ENCODE results near the gene DOCK3. TPM values are rescaled to one million over a fixed set of nuclear protein-coding genes. Genes with fewer than 3 reads are reported as not detected.
"Not testable (repeated sequence)": the region's sequence is repeated elsewhere in the genome, so short reads cannot be mapped to it uniquely, and the experiment has no call there.

The DOCK3 gene
- total RNA-seq, 1 donor from 2014 or later, result 0.72 TPM

DNA sequence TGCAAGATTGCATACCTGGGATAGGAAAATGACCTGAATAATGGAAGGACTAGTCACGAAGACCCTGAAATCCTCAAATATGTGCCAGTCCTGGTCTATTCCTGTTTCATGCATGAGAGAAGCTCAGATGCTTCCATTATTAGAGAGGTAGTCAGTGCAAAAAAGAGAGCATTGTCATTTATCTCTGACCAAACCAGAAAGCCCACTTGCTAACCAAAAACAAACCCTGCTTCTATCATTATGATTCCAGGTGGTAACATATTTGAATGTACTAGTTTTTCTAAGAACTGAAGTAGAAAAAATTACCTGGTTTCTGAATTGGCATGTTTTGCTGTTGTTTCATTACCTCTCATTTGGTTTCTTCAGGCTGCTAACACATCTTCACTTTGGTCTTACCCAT is 549.6 kb downstream of the DOCK3 start:
- DNase-seq (ENCODE audit: low spot score), result no peak

- no peak for DNase-seq (ENCODE audit: low spot score)
These were observed 550.1 kb downstream of the DOCK3 start for GRCh38 chr3:51224843-51225242.

GRCh38 chr3:51242939-51243338 is 568.2 kb downstream of the DOCK3 start:
- DNase-seq (ENCODE audit: low spot score), result no peak

DNA sequence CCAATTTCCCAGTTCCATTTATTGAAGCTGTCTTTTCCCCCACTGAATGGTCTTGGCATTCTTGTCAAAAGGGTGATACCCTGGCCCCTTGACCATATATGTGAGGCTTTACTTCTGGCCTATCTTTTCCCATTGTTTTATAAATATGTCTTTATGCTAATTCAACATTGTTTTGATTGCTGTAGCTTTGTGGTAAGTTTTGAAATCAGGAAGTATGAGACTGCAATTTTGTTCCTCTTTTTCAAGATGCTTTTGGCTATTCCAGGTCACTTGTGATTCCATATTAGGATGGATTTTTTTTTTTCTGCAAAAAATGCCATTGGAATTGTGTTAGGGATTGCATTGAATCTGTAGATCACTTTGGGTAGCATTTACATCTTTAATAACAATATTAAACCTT is 569.2 kb downstream of the DOCK3 start:
- no peak for DNase-seq (ENCODE audit: low spot score)

GRCh38 chr3:51245867-51246266 is 571.1 kb downstream of the DOCK3 start:
- no peak for DNase-seq (ENCODE audit: low spot score)

- DNase-seq (ENCODE audit: low spot score), result no peak
These were observed 583.1 kb downstream of the DOCK3 start for GRCh38 chr3:51257870-51258269.

GRCh38 chr3:51264166-51264565 is 589.4 kb downstream of the DOCK3 start:
- not testable (repeated sequence) for DNase-seq (ENCODE audit: low spot score)

DNA sequence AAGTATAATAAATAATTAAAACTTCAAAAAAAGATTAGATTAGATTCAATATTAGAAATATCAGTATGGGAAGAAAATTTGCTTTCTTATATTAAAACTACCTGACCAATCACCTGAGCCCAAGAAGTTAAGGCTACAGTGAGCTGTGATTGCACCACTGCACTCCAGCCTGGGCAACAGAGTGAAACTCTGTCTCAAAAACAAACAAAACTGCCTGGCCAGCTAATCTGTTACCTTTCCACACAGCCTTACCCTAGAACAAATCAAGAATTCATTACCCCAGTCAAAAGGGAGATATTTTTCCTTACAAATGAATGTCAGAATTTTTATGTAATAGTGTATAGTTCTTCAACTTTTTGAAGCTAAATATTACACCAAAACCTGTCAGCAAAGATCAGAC is 593.4 kb downstream of the DOCK3 start:
- DNase-seq (ENCODE audit: low spot score), result no peak

DNA sequence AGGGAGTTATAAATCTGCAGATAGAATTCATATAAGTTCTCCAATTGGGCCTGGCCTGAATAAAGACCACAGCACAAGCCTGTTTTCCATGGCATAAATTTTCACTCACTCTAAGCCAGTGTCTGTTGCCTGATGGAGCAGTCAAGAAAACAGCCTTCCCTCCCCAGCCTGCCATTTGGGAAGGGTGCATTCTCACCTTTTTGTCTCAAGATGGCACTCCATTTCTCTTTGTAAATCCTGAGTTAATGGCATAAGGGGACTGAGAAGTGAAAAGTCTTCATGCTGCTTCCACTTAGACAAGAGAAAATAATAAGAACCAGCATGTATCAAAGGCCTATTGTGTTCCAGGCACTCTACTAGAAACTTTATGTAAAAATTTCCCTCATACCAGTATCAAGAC is 594.7 kb downstream of the DOCK3 start:
- DNase-seq (ENCODE audit: low spot score), result no peak

GRCh38 chr3:51270559-51270958 is 595.8 kb downstream of the DOCK3 start:
- DNase-seq (ENCODE audit: low spot score), result no peak

DNA sequence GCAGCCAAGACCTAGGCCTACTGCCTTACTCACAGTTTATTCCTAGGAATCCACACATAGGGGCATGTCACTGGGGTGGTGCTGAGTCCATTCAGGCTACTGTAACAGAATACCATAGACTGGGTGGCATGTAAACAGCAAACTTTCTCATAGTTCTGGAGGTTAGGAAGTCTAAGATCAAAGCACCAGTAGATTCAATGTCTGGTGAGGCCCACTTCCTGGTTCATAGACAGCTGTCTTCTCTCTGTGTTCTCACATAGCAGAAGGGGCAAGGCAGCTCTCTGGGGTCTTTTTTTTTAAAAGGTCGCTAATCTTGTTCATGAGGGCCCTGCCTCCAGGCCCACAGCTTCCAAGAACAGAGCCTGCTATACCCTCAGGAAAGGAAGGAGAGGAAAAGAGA is 596.4 kb downstream of the DOCK3 start:
- DNase-seq (ENCODE audit: low spot score), result no peak

GRCh38 chr3:51274052-51274451 is 599.3 kb downstream of the DOCK3 start:
- DNase-seq (ENCODE audit: low spot score), result no peak

DNA sequence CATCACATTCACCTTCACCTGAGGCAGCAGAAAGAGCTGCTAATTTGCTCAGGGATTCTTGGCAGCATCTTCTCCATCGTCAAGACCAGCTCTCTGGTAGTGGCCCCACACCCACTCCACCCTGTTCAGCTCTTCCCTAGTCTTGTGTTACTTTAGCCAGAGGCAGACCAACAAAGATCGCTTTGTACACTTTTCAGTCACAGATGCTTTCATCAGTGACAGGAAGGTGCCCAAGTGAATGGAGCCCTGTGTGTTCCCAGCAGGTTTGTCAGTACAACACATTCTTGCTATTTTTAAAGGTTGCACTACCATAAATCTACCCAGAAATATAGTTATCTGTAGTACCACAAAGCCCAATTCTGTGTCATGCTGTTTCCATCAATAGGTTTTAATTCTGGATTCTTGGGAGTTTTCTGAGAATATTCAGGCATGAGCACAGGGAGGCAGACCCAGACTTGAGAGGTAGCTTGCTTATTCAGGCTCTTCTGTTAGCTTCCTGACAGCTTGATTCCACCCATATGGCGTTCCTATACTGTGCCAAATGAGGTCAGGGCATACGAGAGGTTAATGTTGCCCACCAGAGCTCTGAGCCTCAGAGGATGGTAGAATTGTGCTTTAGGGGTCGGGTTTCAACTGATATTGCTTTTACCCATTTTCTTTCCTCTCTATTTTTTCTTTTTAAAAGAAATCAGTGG is 600.5 kb downstream of the DOCK3 start:
- no peak for DNase-seq (ENCODE audit: low spot score)

DNA sequence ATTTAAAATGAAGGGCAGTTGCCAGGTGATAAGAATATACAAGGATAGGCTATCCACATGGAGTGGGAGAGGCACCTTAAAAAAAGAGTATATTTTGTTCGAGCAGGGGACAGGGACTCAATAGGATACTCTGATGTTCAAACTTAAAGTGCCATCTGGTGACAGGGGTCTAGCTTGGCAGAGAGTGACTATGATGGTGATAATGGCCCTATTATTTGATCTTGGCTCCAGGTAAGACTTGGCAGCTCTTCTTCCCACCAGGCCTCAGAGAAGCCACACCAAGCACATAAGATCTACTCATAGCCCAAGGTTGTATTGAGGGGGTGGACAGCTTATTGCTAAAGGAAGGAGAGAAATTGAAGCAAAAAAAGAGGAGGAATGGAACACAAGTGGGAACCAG is 601.3 kb downstream of the DOCK3 start:
- no peak for DNase-seq (ENCODE audit: low spot score)

- no peak for DNase-seq (ENCODE audit: low spot score)
These were observed 604.7 kb downstream of the DOCK3 start for GRCh38 chr3:51279448-51279847.

DNA sequence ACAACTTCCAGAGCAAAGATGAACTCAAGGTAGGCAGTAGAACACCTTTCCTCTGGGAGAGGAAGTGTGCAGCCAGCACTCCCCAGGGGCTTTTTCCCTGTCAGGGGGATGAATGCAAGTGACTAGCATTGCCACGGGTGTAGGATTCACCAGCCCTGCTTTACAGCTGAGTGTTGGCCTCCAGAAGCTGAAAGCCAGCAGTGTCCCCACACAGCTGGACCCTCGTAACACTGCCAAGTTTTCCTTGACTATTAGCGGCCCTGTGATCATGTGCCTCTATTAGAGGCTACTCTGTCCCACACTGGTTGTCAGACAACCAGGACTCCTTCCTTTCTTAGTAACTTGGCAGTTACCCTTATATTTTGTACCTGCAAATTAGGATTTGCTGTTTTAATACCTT is 605.4 kb downstream of the DOCK3 start:
- DNase-seq (ENCODE audit: low spot score), result no peak

DNA sequence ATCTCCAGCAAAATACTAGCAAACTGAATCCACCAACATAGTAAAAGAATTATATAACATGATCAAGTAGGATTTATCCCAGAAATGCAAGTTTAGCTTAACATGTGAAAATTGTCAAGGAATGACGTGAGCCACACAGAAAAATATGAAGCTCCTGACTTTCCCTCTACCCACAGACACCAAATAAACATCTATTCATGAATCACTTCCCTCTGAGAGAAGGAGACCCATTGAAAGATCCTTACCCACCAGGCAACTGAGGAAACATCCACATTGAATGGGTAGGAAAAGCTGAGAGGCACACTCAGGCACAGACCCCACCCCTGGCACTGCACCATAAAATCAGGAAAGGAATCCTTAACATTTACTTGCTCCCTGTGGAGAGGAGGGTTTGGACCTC is 608.2 kb downstream of the DOCK3 start:
- DNase-seq (ENCODE audit: low spot score), result no peak

DNA sequence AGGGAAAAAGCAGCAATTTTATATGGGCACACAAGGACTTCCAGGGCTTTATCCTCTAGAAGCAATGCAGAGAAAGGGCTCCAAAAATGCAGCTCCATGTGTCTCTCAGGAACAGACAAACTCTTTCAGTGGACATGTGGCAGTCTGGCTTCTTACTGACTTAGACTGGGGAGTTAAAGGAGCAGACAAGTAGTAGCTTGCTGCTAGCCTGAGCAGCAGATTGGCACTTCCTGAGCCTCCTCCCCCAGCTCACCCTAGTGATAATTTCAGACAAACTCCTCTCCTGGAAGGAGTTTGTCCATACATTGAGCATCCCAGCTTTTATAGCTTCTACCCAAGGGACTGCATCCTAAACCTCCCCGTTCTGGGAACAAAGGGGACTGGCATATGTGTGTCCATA is 608.7 kb downstream of the DOCK3 start:
- DNase-seq (ENCODE audit: low spot score), result peak; percentile 15

DNA sequence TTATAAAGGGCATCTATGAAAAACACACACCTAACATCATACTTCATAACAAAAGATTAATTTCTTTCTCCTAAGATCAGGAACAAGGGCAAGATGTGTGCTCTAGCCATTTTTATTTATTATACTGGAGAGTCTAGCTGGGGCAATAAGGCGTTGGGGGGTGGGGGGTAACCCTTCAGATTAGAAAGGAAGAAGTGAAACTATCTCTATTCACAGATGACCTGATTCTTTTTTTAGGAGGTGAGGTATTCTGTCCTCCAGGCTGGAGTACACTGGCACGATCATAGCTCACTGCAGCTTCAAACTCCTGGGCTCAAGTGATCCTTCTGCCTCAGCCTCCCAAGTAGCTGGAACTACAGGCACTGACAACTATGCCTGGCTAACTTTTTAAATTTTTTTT is 620.9 kb downstream of the DOCK3 start:
- no peak for DNase-seq (ENCODE audit: low spot score)

- no peak for DNase-seq (ENCODE audit: low spot score)
These were observed 622.6 kb downstream of the DOCK3 start for GRCh38 chr3:51297333-51297732.

DNA sequence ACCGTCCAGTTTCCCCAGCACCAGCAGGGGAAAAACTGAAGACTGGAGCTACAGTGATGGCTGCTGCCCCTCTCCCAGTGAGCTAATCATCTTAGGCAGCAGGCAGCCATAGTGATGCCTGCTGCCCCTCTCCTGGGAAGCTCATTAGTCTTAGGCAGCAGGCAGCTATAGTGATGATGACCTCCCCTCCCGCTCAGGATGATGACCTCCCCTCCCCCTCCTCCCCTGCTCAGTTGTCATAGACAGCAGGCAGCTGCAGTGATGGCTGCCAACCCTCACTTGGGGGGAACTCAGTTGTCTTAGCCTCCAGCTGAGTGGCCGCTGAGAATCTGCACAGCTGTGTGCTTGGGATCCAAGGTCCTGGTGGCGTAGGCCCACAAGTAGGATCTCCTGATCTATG is 629.5 kb downstream of the DOCK3 start:
- DNase-seq (ENCODE audit: low spot score), result no peak

DNA sequence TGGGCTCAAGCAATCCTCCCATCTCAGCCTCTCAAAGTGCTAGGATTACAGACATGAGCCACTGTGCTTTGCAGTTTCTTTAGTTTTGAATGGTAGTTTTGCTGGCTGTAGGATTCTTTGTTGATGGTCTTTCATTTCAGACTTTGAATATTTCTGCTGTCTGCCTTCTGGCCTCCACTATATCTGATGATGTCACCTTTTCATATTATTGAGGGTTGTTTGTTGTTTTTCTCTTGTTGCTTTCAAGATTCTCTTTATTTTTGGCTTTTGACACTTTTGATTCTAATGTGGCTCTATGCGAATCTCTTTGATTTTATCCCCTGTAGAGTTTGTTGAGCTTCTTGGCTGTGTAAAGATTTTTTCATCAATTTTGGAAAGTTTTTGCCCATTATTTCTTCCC is 631.4 kb downstream of the DOCK3 start:
- no peak for DNase-seq (ENCODE audit: low spot score)

- DNase-seq (ENCODE audit: low spot score), result no peak
These were observed 632.7 kb downstream of the DOCK3 start for GRCh38 chr3:51307458-51307857.

GRCh38 chr3:51307945-51308607 is 633.3 kb downstream of the DOCK3 start:
- DNase-seq (ENCODE audit: low spot score), result not testable (repeated sequence)
